Activated T-cell treated with anti-CD3 and anti-CD28 coated beads, Interleukin-2, amount 50 U/mL, for 48 hours (primary cell): Measurements from ENCODE around the gene KIRREL3.

Experiments
- DNase-seq, 2 experiments: peaks; one replicate each; pipeline ENCODE4 v3.0.0-alpha.2; 2020

Gene KIRREL3

DNA sequence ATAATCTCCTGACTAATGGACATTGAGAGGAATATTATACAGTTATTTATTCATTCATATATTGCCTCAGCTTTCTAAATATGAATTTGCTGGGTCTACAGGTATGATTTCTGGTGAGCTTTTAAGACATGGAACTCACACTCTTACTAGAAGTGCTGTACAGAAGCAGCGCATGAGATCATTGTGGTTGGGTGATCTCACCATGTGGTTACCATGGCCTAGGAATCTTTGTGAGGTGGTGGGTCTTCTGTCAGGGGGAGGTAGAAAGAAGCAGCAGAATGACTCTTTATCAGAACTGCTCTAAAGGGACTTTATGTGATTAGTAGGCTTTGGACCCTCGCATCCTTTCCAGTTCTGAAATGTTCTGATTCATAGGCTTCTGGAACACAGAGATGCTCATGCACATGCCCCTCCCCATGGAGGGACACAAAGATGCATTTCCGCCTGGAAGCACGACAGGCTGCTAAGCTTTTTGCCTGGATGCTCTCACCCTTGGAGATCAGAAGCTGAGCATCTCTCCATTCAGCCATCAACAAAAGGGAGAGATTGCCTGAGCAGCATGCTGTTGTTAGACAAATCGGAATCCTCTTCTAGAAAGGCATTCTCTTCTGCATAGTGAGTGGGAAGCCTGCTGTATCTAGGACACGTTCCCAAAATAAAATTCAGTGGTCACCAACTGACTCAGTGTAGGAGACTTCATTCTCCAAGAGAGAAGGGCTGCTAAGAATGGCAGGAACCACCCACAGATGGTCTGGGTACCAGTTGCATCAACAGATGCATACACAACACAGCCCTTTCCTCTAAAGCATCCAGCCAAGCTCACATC is 51.3 kb downstream of the KIRREL3 start:
- no peak for DNase-seq

GRCh38 chr11:126948563-126948962 is 52.0 kb downstream of the KIRREL3 start:
- DNase-seq: no peak

DNA sequence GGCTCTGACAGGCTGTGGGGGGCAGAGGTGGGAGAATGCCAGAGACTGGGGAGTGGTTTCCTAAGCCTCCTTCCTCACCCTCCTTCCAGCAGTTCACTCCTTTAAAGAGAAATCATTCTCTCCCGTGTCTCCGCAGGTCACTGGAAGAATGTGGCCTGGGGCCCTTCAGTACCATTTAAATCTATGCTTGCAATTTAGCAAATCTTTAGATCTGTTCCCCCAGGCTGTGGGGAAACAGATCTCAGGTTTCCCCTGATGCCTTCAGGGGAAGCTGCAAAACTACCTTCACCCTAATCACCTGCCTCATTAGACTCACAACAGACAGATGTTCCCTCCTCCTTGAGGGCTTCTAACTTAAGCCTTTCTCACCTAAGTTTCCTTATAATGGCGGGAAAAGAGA is 55.3 kb downstream of the KIRREL3 start:
- DNase-seq: no peak

DNA sequence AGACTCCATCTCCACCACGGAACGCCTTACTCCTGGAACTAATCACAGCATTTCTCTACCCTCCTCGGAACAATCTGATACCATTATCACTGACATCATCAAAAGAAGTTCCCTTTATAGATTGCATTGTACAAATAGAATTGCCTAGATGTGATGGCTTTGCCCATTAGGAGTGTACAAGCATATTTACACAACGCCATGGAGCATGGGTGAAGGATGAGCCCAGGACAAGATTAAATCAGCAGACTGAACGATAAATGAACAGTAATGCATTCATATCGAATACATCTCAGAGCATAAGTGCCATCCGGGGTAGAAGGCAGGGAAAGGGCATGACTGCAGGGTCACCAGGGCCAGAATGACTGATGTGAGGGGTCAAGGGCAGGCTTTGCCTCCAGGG is 57.3 kb downstream of the KIRREL3 start:
- no peak for DNase-seq

- DNase-seq: no peak
Measured at GRCh38 chr11:126942146-126942545, 58.4 kb downstream of the KIRREL3 start.

GRCh38 chr11:126939552-126939951 is 61.0 kb downstream of the KIRREL3 start:
- no peak for DNase-seq

- DNase-seq: no peak
Measured at GRCh38 chr11:126938718-126939117, 61.9 kb downstream of the KIRREL3 start.

DNA sequence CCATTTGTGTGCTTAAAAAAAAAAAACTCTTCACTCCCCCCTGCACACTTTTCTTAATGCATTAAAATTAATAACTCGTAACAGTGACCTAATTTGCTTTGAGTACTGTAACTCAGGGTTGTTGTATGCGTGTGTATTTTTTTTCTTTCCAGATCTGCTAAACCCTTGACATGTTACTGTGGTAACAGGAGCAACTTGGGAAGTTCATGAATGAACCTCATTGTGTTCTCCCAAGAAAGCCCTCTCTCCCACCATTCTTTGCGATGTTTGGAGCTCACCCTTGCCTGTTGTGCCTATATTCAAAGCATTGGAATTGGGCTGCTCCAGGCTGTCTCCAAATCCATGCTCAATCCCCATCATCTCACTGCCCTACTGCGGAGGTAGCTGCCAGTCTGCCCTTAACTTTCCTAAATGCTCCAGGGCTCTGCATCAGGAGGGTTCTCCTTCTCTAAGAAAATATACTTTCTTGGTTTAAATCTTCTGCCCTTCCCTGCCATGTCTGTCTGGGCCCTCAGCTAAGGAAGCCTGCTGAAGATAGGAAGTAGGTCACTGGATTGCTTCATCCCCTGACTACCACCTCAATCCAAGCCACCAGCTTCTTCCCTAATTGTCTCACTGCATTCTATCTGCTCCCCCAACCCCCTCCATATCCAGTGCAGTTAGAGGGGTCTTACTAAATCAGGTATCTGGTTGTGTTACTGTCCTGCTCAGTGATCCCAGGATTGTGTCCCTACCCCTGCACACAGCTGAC is 70.3 kb downstream of the KIRREL3 start:
- DNase-seq: no peak

- DNase-seq: no peak
Measured at GRCh38 chr11:126929179-126930061, 71.2 kb downstream of the KIRREL3 start.

DNA sequence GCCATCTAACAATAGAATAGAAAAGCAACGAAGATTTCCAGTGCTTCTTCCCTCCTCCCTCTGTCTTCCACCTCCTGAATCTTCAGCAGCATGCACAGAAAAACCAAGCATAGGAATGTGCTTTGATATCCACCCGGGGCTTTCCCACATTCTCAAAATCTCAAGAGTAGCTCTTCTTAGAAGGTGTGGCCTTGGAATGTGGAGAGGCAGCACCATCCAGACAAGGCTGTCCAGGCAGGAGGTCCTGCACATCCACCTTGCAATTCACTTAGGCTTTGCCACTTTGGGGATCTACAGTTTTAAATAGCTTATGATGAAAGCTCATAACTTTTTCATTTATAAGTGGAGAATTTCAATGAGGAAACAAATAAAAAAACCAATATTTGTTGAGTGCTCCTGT is 72.9 kb downstream of the KIRREL3 start:
- no peak for DNase-seq

GRCh38 chr11:126926376-126926791 is 74.2 kb downstream of the KIRREL3 start:
- no peak for DNase-seq

DNA sequence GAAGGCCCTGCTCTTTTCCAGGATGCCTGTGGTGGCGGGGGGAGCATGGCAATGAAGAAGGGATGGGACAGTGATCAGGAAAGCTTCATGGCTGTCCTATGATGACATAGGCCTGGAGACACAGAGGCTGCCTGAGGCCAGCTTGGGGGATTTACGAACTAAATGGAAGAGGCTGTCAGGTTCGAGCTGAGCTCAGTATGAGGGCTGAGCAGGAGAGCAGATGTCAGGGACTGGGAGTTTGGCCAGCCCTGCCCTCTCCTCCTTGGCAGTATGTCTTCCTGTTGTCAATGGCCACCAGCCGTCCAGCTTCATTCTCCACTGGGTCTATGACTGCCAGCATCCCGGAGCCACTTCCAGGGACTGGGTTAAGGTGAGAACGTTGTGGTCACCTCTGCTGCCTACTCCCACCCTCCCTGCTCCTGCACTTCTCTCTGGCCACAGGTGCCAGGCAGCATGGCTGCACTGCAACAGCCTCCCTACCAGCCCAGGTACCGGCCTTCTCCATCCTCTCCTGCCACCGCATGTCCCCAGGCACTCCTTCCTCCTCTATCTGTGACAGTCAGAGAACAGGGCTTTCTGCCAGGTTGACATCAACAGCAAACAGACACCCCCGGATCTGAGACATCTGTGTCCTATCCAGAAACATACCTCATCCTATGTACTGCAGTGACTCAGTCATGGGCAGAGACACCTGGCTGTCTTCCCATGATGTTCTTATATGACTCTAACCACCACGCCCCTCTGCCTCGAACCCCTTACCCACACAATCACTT is 75.1 kb downstream of the KIRREL3 start:
- DNase-seq: no peak

DNA sequence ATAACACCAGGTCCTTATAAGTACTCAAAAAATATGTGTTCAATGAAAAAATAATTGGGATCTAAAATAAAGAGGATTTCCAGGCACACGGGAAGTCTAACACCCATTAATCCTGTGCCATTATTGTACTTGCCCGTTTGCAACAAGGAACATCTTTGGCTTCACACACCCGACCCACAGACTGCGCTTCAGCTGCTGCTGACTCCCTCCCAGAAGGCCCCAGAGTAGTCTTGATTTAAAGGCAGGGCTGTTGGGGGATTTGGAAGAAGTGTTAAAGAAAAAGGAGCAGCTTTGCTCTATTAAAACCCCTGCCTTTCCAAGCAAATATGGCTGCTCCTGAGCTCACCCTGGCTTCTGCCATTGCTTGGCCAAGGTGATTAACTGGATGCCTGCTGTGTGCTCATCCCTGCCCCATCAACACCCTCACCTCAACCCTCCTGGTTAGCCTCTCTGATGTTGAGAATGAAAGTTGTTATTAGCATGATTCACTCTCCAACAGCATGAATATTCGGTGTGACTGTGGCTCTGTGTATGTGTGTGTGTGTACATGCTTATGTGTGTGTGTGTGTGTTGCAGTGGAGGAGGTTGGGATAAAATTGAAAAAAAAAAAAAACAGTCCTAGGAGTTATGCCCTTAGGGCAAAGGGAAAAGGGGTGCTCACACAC is 76.1 kb downstream of the KIRREL3 start:
- DNase-seq: no peak

- DNase-seq: no peak
Measured at GRCh38 chr11:126920833-126921232, 79.7 kb downstream of the KIRREL3 start.

DNA sequence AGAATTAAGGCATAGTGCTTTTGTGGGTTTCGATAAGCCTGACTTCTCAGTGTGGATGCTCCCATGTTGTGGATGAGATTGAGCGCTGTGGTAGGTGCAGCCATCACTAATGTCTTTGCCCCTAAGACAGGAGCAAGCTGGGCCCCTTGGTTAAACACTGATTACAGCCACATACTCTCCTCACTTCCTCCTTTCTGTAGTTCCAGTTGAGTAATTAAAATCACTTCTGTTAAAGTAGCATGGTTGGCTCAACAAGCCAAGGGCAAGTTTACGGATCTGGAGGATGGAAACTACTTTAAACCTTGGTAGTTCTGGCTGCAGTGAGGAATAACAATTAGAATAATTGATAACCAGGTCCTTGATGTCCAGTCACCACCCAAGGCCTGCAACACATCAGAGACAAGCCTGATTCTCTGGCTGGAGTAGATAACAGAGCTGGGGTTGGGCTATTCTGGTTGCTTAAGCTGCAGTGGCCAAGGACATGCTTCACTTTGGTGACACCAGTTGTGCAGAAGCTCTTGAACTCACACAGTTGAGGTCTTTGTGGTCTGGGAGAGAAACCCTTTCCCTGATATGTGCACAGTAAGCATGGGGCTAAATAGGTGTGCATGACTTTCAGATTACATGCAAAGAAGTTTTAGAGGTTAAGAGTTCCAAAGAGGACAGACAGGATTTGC is 81.3 kb downstream of the KIRREL3 start:
- DNase-seq: no peak

DNA sequence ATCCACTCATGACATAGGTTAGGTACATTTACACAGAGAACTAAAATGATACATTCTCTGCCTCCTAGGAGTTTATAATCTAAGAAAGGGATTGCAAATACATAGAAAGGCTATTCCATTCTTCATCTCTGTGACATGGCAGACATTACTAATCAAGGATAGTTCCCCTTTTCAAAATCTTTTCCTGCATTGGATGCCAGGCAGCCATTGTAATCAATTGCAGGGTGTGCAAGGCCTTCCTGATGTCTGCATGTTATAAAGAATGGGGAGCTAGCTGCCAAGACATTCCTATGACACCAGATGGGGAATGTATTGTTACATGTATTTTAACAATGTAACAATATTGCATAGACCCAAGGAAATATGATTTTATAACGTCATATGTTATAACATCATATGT is 82.0 kb downstream of the KIRREL3 start:
- DNase-seq: no peak

DNA sequence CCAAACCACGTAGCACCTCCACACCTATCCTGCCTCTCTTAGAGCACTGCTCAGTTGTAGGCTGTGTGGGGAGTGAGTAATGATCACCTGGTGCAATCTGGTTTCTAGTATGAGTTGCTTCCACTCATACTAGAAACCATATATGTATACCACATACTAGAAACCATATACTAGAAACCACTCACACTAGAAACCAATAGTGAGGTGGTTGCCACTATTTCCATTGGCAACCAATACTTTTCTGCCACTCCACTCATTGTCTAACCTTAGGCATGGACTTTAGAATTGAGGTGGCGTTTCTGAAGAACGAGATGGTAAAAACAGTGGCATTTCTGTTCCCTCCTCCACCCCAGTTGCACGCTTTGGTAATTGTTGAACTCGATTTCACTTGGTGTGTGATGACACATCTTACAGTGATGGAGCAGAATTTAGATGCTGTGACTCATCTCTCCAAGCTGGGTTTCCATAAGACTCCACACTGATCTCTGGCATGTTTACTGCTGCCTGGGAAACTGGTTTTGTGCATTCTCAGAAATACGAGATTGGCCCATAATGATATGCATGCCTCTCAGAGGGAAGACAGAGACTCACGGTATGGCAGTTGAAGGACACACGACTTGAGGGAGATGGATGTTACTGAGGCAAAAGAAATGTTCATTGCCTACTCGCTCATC is 82.9 kb downstream of the KIRREL3 start:
- DNase-seq: peak; percentile 24 to 25

DNA sequence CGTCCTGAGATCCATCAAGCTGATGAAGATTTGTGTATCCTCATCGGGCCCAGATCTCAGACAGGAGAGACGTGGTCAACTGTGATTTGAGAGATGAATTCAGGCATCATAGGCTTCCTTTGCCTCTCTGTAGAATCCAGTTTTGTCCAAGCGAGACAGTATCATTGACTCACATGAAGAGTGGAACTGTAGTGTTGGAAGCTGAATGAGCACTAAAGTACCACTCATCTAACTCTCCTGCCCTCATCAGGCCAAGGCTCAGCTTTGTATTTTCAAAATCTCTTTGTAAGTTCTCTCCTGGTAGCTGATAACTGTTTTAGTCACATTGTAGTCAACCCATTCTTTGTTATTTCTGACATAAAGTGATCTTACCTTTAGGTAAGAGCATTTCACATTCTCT is 85.1 kb downstream of the KIRREL3 start:
- no peak for DNase-seq

GRCh38 chr11:126914941-126915340 is 85.6 kb downstream of the KIRREL3 start:
- DNase-seq: no peak

- no peak for DNase-seq
Measured at GRCh38 chr11:126914166-126914565, 86.4 kb downstream of the KIRREL3 start.

DNA sequence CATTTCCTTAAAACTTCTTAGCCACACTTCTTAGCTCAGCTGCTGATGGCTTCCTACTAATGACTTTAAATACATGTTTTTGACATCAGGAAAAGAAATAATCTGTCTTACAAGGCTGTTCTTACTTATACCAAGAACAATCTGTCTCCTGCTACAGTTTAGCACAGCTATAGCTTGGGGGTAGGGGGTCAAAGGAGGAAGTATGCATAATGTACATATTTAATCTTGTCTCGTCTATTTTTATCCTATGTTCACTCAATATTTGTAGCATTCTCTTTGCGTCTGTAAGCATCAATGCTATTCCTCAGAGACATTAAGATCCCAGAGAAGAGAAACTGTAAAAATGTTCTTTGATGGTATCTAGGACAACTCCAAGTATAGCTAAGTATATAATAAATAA is 96.0 kb downstream of the KIRREL3 start:
- DNase-seq: no peak
